Mesodermal cell (in vitro differentiated cells): ENCODE results near the gene LAPTM5.
"Not testable (repeated sequence)": the region's sequence is repeated elsewhere in the genome, so short reads cannot be mapped to it uniquely, and the experiment has no call there.

ENCODE experiments used
- H3K27ac ChIP-seq: 2 replicates; pipeline ENCODE4 v1.7.0; 2013; ENCODE audit warnings: mild to moderate bottlenecking, low read depth, low read length, moderate library complexity; ENCODE audit not compliant: severe bottlenecking
- H3K36me3 ChIP-seq: 2 replicates; pipeline ENCODE4 v1.7.1; 2013; ENCODE audit warnings: mild to moderate bottlenecking, low read length, moderate library complexity; ENCODE audit not compliant: control insufficient read depth, insufficient read depth
- H3K4me1 ChIP-seq: one replicate; pipeline ENCODE4 v1.7.1; 2013; ENCODE audit warnings: mild to moderate bottlenecking, low read length; ENCODE audit not compliant: insufficient read depth, control insufficient read depth, poor library complexity, severe bottlenecking
- H3K4me3 ChIP-seq: 2 replicates; pipeline ENCODE4 v1.7.0; 2013; ENCODE audit warnings: low read length, control low read depth, mild to moderate bottlenecking; ENCODE audit not compliant: insufficient read depth, poor library complexity, severe bottlenecking; ENCODE audit errors: extremely low read depth
- H3K9me3 ChIP-seq: 2 replicates; pipeline ENCODE4 v1.7.1; 2013; ENCODE audit warnings: mild to moderate bottlenecking, low read length, moderate library complexity; ENCODE audit not compliant: control insufficient read depth
- WGBS, 2 experiments: methylation state at CpG; one replicate each; pipeline ENCODE4 v1.1.5; 2013; ENCODE audit warnings: missing lambda C conversion rate in 2 of 2; ENCODE audit not compliant: insufficient coverage in 2 of 2; 5-methylcytosine and 5-hydroxymethylcytosine counted together

Gene LAPTM5

DNA sequence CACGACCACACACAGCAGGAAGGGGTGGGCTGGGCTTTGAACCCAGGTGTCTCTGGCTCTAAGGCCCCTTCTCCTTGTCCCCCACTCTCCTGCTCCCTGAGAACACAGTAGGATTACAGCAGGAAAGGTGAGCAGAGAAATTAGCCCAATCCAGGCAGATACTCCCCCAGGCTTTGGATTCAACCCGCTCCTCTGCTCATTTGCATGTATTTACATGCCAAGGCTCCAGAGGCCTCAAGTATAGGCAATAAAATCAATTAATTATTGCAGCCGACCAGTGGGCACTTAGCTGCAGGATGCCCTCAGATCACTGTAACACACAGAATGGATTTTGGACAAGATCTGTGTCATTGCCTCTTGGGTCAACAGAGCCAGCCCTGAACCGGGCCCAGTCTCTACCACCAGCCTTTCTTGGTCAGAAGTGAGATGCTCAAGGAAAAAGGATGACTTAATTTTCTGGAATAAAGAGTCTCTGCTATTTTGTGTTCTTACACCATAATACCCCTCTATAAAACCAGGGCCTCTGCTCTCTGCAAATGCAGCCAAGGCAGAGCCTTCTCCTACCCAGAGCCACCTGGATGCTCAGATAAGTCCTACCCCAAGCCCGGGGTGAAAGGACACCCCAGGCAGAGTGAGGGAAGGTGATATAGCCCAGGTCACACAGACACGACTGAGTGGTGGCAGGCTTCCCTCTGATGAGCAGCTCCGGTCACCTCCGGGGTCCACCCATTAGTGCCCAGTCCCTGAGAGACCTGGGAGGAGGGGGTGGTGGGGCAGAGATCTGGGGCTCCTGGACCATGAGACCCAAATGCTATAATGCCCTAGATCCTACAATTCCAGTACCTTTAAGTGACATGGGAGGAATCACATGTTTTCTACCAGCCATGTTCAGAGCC is 63.0 kb downstream of the LAPTM5 start:
- WGBS, 2 experiments: 85 to 87% methylated on average over 4 to 5 of the region's 8 CpGs
- Histone ChIP-seq H3K4me1 (no peaks in the 10 kb centered on the region), H3K27ac (no peak overlapping the region), H3K36me3 (no peaks in the 10 kb centered on the region), H3K9me3 (no peaks in the 10 kb centered on the region), H3K4me3 (no peak overlapping the region)

DNA sequence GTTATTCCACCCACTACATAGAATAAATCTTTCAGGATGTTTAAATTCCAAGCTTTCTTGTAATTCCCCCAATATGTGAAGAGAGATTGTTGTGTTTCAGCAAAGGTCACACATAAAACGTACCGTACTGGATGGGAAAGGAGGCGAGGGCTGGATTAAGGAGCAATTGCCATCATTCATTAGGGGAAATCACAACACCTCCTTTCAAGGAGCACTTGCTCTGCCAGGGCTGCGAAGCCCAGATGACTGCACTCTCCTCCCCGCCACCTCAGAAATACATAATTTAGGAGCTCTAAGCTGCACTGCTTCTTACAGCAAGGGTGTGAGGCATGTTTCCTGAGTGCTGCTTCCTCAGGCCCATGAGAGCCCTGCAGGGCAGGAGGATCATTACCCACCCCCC is 63.8 kb downstream of the LAPTM5 start:
- WGBS, 2 experiments: 94 to 96% methylated on average over 2 to 4 of the region's 5 CpGs
- no peaks in the 10 kb centered on the region for H3K9me3 ChIP-seq
- H3K4me3 ChIP-seq: no peak overlapping the region
- H3K27ac ChIP-seq: no peak overlapping the region
- no peaks in the 10 kb centered on the region for H3K4me1 ChIP-seq
- H3K36me3 ChIP-seq: no peaks in the 10 kb centered on the region

DNA sequence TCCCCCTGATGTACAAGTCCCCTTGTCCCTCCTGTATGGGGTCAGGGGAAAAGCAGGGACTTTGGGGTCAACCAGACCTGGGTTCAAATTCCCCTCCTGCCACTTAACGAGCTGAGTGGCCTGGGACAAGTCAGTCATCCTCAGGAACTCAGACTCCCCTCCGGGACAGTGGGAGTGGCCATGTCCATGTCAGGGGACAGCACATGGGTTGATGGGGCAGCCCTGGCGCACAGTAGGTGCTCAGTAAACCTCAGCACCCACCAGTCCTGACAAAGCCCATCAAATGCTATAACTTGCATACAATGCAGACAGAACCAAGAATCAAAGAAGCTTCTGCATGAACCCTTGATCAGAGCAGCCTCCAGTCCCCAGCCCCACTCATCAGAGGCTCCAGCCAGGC is 64.2 kb downstream of the LAPTM5 start:
- no peak overlapping the region for H3K4me3 ChIP-seq
- H3K36me3 ChIP-seq: no peaks in the 10 kb centered on the region
- no peak overlapping the region for H3K27ac ChIP-seq
- 93 to 100% methylated on average over 1 to 3 of the region's 3 CpGs for WGBS, 2 experiments
- no peaks in the 10 kb centered on the region for H3K4me1 ChIP-seq
- H3K9me3 ChIP-seq: no peaks in the 10 kb centered on the region

DNA sequence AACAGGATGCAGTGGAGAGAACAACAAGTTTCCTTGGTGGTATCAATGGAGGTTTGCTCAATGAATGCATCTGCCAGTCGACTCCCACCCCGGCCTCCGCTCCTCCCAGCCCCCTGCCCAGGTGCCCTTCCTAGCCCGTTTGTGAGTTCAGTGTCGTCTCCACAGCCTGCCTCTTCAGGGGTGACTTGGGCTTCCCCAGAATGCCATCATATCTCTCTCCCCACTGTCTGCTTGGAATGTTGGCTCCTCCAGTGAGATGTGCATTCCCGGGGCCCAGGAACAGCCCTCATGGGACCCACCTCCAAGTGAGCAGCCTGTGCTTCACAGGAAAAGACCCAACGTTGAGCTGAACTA is 64.6 kb downstream of the LAPTM5 start:
- 88 to 89% methylated on average over 6 to 7 of the region's 7 CpGs for WGBS, 2 experiments
- no peak overlapping the region for H3K4me3 ChIP-seq
- no peak overlapping the region for H3K27ac ChIP-seq
- no peaks in the 10 kb centered on the region for H3K4me1 ChIP-seq
- H3K36me3 ChIP-seq: no peaks in the 10 kb centered on the region
- H3K9me3 ChIP-seq: no peaks in the 10 kb centered on the region

DNA sequence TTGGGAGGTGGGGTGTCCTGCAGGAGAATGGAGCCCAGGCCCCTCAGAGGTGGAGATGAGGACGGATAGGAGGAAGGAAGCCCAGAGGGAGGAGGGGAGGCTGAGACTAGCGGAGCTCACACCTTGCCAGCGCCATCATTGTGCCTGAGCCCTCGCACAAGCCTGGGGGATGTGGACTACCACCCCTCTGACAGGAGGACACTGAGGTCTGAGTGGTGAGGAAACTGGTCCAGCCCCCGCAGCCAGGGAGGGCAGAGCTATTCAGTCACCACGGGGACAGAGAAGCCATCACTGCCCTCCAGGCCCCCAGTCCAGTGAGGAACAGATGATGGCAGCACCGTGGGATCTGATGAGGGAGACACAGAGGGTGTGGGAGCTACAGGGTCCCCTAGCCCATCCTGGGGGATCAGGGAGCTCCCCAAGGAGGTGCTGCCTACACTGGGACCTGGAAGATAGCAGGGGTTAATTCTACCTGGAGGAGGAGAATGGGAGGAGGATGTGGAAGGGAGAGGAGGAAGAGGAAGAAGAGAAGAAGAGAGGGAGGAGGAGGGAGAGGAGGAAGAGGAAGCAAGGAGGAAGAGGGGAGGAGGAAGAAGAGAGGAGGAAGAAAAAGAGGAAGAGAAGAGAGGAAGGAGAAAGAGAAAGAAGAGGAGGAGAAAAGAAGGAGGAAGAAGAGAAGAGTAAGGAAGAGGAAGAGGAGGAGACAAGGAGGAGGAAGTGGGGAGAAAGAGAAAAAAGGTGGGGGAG is 65.2 kb downstream of the LAPTM5 start:
- WGBS, 2 experiments: 87 to 89% methylated on average over 7 of the region's 7 CpGs

DNA sequence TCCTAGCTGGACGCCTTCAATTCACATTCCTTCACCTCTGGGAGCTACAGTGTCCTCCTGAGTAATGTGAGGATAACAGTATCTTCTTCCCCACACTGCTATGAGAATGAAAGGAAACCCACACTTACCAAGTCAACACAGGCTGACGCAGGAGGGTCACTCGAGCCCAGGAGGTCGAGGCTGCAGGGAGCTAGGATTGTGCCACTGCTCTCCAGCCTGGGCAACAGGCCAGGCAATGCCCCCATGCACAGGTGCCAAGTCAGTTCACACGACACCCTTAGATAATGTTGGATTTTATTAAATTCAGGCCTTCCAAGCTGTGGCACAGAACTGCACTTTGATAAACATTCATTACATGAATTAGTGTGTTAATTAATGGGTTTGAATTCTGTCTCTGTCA is 66.1 kb downstream of the LAPTM5 start:
- H3K4me3 ChIP-seq: no peak overlapping the region
- WGBS, 2 experiments: 84 to 86% methylated on average over 3 of the region's 5 CpGs

More for the DNA sequence above, 65.2 kb downstream of the LAPTM5 start:
- no peaks in the 10 kb centered on the region for H3K36me3 ChIP-seq
- H3K9me3 ChIP-seq: no peaks in the 10 kb centered on the region
- H3K27ac ChIP-seq: no peak overlapping the region
- H3K4me3 ChIP-seq: no peak overlapping the region
- H3K4me1 ChIP-seq: no peaks in the 10 kb centered on the region

DNA sequence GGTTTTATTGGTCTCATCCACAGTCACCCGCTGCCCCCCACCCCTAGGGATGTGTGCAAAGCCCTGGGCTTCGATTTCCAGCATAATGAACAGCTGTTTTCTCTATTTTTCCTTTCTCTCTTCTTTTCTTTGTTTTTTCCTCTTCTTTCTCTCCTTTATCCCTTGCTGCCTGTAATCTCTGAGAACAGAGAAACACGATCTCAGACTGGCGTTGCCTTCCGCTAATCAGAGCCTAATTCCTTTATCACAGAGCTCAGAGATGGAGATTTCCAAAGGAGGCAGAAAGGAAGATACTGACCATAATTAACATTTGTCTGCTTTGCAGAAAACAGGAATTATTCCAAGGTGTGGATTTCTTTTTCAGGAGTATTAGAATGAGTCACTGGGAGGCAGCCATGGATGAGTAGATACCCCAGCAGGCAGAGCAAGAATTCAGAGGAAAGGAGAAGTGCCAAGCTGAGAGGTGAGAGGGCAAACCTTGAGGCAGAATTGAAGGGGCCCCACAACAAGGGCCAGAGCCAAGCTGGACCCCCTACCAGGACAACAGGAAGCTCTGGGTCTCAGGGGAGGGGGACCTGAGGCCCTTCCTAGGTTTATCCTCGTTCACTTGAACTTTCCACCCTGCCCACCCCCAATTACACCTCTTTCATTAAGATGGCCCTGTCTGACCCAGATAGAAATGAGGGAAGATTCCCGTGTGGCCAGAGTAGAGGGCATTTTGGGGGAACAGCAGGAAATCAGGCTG is 67.5 kb downstream of the LAPTM5 start:
- 73 to 78% methylated on average over 4 to 6 of the region's 7 CpGs for WGBS, 2 experiments
- Histone ChIP-seq H3K4me1 (no peaks in the 10 kb centered on the region), H3K4me3 (no peak overlapping the region), H3K27ac (no peak overlapping the region), H3K36me3 (no peaks in the 10 kb centered on the region), H3K9me3 (no peaks in the 10 kb centered on the region)

More for the DNA sequence above, 66.1 kb downstream of the LAPTM5 start:
- H3K4me1 ChIP-seq: no peaks in the 10 kb centered on the region
- H3K9me3 ChIP-seq: no peaks in the 10 kb centered on the region
- H3K27ac ChIP-seq: no peak overlapping the region
- H3K36me3 ChIP-seq: no peaks in the 10 kb centered on the region

DNA sequence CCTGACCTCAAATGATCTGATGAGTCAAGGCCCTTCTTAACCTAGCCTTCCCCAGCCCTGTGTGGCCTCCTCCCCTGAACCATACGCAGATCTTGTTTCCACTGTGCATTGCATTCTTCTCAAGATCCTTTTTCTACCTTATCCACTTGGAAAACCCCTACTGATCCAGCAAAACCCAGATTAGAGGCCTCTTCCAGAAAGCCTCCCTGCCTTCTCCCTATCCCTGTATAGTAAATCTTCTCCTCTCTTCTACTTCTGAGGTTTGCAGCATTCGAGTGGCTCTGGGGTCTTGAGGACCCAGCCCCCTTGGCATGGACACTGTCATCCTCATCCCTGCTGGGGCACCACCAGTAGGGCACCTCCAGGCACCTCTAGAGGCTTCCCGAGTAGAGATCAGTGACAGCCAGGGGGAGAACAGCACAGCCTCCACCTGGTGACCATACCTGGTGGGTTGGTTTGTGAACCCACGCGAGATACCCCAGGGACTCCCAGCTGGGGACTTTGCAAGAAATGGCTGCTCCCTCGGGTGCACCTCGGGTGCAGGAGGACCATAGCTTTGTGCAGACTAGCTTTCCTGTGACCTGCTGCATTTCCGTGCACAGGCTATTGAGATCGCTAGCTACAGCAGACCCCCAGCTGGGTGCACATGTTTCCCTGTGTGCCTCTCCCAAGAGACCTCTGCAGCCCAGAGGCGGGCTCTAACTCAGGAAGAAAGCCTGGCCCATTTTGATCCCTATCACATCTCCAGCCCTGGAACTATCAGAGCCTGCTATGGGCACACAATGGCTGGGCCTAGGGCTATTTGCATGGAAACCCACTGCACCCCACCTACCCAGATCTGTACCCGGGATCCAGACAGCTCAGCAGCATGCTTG is 68.4 kb downstream of the LAPTM5 start:
- H3K4me1 ChIP-seq: no peaks in the 10 kb centered on the region
- H3K36me3 ChIP-seq: no peaks in the 10 kb centered on the region
- H3K9me3 ChIP-seq: no peaks in the 10 kb centered on the region
- no peak overlapping the region for H3K4me3 ChIP-seq
- WGBS, 2 experiments: 92 to 93% methylated on average over 10 to 11 of the region's 11 CpGs
- no peak overlapping the region for H3K27ac ChIP-seq

DNA sequence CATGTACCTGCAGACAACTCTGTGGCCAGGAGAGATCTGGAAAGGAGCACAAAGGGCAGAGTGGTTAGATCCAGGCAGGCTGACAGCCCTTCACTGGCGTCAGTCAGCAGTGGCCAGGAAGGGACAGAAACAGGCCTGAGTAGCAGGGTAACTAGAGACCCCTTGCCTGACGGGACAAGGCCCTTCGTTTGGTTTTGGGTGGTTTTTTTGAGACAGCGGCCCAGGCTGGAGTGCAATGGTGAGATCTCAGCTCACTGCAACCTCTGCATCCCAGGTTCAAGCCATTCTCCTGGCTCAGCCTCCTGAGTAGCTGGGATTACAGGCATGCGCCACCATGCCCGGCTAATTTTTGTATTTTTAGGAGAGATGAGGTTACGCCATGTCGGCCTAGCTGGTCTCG is 69.1 kb downstream of the LAPTM5 start:
- H3K27ac ChIP-seq, H3K9me3 ChIP-seq, H3K4me3 ChIP-seq, H3K36me3 ChIP-seq, H3K4me1 ChIP-seq: not testable (repeated sequence)
- WGBS, 2 experiments: 90 to 96% methylated on average over 5 to 9 of the region's 9 CpGs

DNA sequence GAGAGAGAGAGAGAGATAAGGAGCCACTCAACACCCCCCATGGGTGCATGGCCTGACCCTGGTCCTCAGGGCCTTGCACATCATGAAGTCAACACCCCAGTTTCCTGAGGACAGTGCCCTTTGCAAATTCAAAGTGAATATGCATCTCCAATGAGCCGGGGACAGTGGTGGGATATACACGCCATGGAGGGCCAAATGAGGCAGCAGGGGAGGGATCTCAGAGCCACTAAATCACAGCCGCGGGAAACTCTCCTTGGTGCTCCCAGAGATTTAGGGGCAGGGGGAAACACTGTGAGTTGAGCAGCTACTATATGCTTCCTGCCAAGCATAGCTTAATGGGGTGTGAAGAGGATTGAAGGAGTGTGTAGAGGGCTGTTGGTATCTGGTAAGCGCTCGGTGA is 69.7 kb downstream of the LAPTM5 start:
- H3K4me1 ChIP-seq: no peaks in the 10 kb centered on the region
- no peak overlapping the region for H3K27ac ChIP-seq
- no peak overlapping the region for H3K4me3 ChIP-seq
- 83 to 90% methylated on average over 3 to 4 of the region's 6 CpGs for WGBS, 2 experiments
- H3K9me3 ChIP-seq: no peaks in the 10 kb centered on the region
- no peaks in the 10 kb centered on the region for H3K36me3 ChIP-seq
